ENCODE measurements around the gene ZC3H7A. TPM values are rescaled to one million over a fixed set of nuclear protein-coding genes. Genes with fewer than 3 reads are reported as not detected.
A peak's percentile ranks its signal among the peaks of the same experiment; 100 is the strongest.

ZC3H7A gene
- total RNA-seq, 4 donors from 2014 or later: 59.2 to 86.7 (median 76.2) TPM

- peaks cover 3 to 72% (median 24%) of the 10 kb centered on the region in 3 donors for H3K36me3 ChIP-seq
- H3K27me3 ChIP-seq: no peaks in the 10 kb centered on the region
- 84 to 93% methylated on average over 7 of the region's 7 CpGs for WGBS, 2 donors
- H3K9me3 ChIP-seq: no peaks in the 10 kb centered on the region
- no peaks in the 10 kb centered on the region for H3K4me1 ChIP-seq
- H3K27ac ChIP-seq: no peak overlapping the region
- DNase-seq (ENCODE audit: low spot score in 2 of 2): no peak
- H3K4me3 ChIP-seq: no peak overlapping the region
- no peak for TF ChIP-seq CTCF (IDR thresholded peaks at IDR 0.05)
- no peak for TF ChIP-seq POLR2A (IDR thresholded peaks at IDR 0.05)
- TF ChIP-seq EP300 (IDR thresholded peaks at IDR 0.05): no peak
Measured at GRCh38 chr16:11750056-11750455, 47.0 kb downstream of the ZC3H7A start.

GRCh38 chr16:11748404-11749254 lies 48.4 kb downstream of the ZC3H7A start:
- Histone ChIP-seq H3K36me3 (peaks cover 3 to 57% (median 24%) of the 10 kb centered on the region in 3 donors), H3K4me1 (peaks cover 0 to 2% (median under 1%) of the 10 kb centered on the region in 4 donors), H3K9me3 (no peaks in the 10 kb centered on the region), H3K27me3 (no peaks in the 10 kb centered on the region), H3K4me3 (no peak overlapping the region), H3K27ac (peak overlapping the region in 1 of 4 donors; percentile 5)
- no peak for DNase-seq (ENCODE audit: low spot score in 2 of 2)
- TF ChIP-seq EP300 (IDR thresholded peaks at IDR 0.05) (no peak), POLR2A (IDR thresholded peaks at IDR 0.05) (no peak), CTCF (IDR thresholded peaks at IDR 0.05) (no peak)
- WGBS, 2 donors: 93 to 94% methylated on average over 13 of the region's 13 CpGs

GRCh38 chr16:11747949-11748403 lies 49.1 kb downstream of the ZC3H7A start:
- H3K27me3 ChIP-seq: no peaks in the 10 kb centered on the region
- no peaks in the 10 kb centered on the region for H3K9me3 ChIP-seq
- H3K4me1 ChIP-seq: peaks cover 0 to 7% (median 2%) of the 10 kb centered on the region in 4 donors
- H3K4me3 ChIP-seq: no peak overlapping the region
- DNase-seq (ENCODE audit: low spot score in 2 of 2): no peak
- peaks cover 3 to 51% (median 24%) of the 10 kb centered on the region in 3 donors for H3K36me3 ChIP-seq
- no peak overlapping the region for H3K27ac ChIP-seq
- no peak for TF ChIP-seq EP300 (IDR thresholded peaks at IDR 0.05)
- no peak for TF ChIP-seq CTCF (IDR thresholded peaks at IDR 0.05)
- no peak for TF ChIP-seq POLR2A (IDR thresholded peaks at IDR 0.05)
- 81 to 82% methylated on average over 7 of the region's 7 CpGs for WGBS, 2 donors

GRCh38 chr16:11744075-11744470 lies 53.0 kb downstream of the ZC3H7A start:
- no peaks in the 10 kb centered on the region for H3K9me3 ChIP-seq
- WGBS, 2 donors: 82 to 90% methylated on average over 5 of the region's 5 CpGs
- H3K36me3 ChIP-seq: peaks cover 0 to 12% (median 3%) of the 10 kb centered on the region in 3 donors
- H3K27ac ChIP-seq: peak overlapping the region in 3 of 4 donors; percentile 98 to 99 (median 99)
- no peak overlapping the region for H3K4me3 ChIP-seq
- peaks cover 0 to 34% (median 23%) of the 10 kb centered on the region in 4 donors for H3K4me1 ChIP-seq
- no peaks in the 10 kb centered on the region for H3K27me3 ChIP-seq
- no peak for DNase-seq (ENCODE audit: low spot score in 2 of 2)
- TF ChIP-seq EP300 (IDR thresholded peaks at IDR 0.05): no peak
- TF ChIP-seq POLR2A (IDR thresholded peaks at IDR 0.05): no peak
- no peak for TF ChIP-seq CTCF (IDR thresholded peaks at IDR 0.05)
